HepG2 (cell line): ENCODE data around the gene RNASE4. TPM values are rescaled to one million over a fixed set of nuclear protein-coding genes. Genes with fewer than 3 reads are reported as not detected.

Experiments used
- CCDC6 ChIP-seq: sonication (generic); formaldehyde crosslinking; IDR thresholded peaks from 2 replicates; pipeline ENCODE4 v1.8.1; 2022; ENCODE audit warnings: mild to moderate bottlenecking, missing genetic modification reagents, moderate library complexity
- CENPT ChIP-seq: sonication (generic); formaldehyde crosslinking; IDR thresholded peaks from 2 replicates; pipeline ENCODE4 v1.8.0; 2022; ENCODE audit warnings: low read depth, mild to moderate bottlenecking, moderate library complexity, missing genetic modification reagents
- FOSL1 ChIP-seq: sonication (generic); formaldehyde crosslinking; IDR thresholded peaks from 2 replicates; pipeline ENCODE4 v1.9.0; 2021; ENCODE audit warnings: missing genetic modification reagents, borderline replicate concordance
- FOSL2 ChIP-seq: sonication (generic); formaldehyde crosslinking; IDR thresholded peaks from 2 replicates; pipeline ENCODE4 v1.4.0; 2020; ENCODE audit warnings: missing genetic modification reagents
- GTF3A ChIP-seq: sonication (generic); formaldehyde crosslinking; conservative IDR thresholded peaks from 2 replicates; pipeline ENCODE4 v1.4.0; 2020; ENCODE audit warnings: mild to moderate bottlenecking, missing genetic modification reagents
- KLF6 ChIP-seq: IDR thresholded peaks from 2 replicates; pipeline ENCODE4 v1.8.0; 2016; ENCODE audit warnings: missing biosample characterization, missing genetic modification reagents
- MEIS2 ChIP-seq: sonication (generic); formaldehyde crosslinking; IDR thresholded peaks from 2 replicates; pipeline ENCODE4 v1.9.0; 2021; ENCODE audit warnings: mild to moderate bottlenecking, missing genetic modification reagents
- NFATC3 ChIP-seq: sonication (generic); formaldehyde crosslinking; IDR thresholded peaks from 2 replicates; pipeline ENCODE4 v1.5.1; 2020; ENCODE audit warnings: mild to moderate bottlenecking, missing genetic modification reagents
- NFYC ChIP-seq: IDR thresholded peaks from 2 replicates; pipeline ENCODE4 v1.6.1; 2016; ENCODE audit warnings: missing genetic modification reagents, missing compliant biosample characterization
- RBFOX2 ChIP-seq: fragments of 200-400 bp; formaldehyde crosslinking; IDR thresholded peaks from 2 replicates; pipeline ENCODE4 v1.6.1; 2017; ENCODE audit warnings: low read depth, mild to moderate bottlenecking, low read length
- TAF15 ChIP-seq: fragments of 200-400 bp; formaldehyde crosslinking; IDR thresholded peaks from one replicate; pipeline ENCODE4 v1.6.1; 2018; ENCODE audit warnings: mild to moderate bottlenecking, low read depth, low read length; ENCODE audit not compliant: poor library complexity, severe bottlenecking
- TBX2 ChIP-seq: sonication (generic); formaldehyde crosslinking; IDR thresholded peaks from 2 replicates; pipeline ENCODE4 v1.5.0; 2020; ENCODE audit warnings: missing genetic modification reagents, mild to moderate bottlenecking, borderline replicate concordance
- THYN1 ChIP-seq: sonication (generic); formaldehyde crosslinking; IDR thresholded peaks from 2 replicates; pipeline ENCODE4 v1.8.1; 2023; ENCODE audit warnings: low read depth, mild to moderate bottlenecking, moderate library complexity, missing genetic modification reagents, borderline replicate concordance
- ZFP41 ChIP-seq: sonication (generic); formaldehyde crosslinking; IDR thresholded peaks from 2 replicates; pipeline ENCODE4 v1.4.0; 2020; ENCODE audit warnings: mild to moderate bottlenecking, missing genetic modification reagents, borderline replicate concordance
- ZMYM3 ChIP-seq: sonication (generic); formaldehyde crosslinking; IDR thresholded peaks from 2 replicates; pipeline ENCODE4 v1.5.1; 2020; ENCODE audit warnings: mild to moderate bottlenecking, missing genetic modification reagents
- ZNF205 ChIP-seq: IDR thresholded peaks from 2 replicates; pipeline ENCODE4 v1.6.1; 2018; ENCODE audit warnings: missing biosample characterization, missing genetic modification reagents
- ZNF274 ChIP-seq: sonication (generic); formaldehyde crosslinking; IDR thresholded peaks from 2 replicates; pipeline ENCODE4 v1.5.1; 2020; ENCODE audit warnings: mild to moderate bottlenecking, missing genetic modification reagents
- ZNF367 ChIP-seq: sonication (generic); formaldehyde crosslinking; IDR thresholded peaks from 2 replicates; pipeline ENCODE4 v1.4.0; 2020; ENCODE audit warnings: missing genetic modification reagents, borderline replicate concordance
- ZNF432 ChIP-seq: sonication (generic); formaldehyde crosslinking; IDR thresholded peaks from 2 replicates; pipeline ENCODE4 v1.5.0; 2020; ENCODE audit warnings: missing genetic modification reagents, mild to moderate bottlenecking, borderline replicate concordance
- ZNF44 ChIP-seq: sonication (generic); formaldehyde crosslinking; IDR thresholded peaks from 2 replicates; pipeline ENCODE4 v1.5.1; 2020; ENCODE audit warnings: mild to moderate bottlenecking, missing genetic modification reagents
- ZNF569 ChIP-seq: sonication (generic); formaldehyde crosslinking; IDR thresholded peaks from 2 replicates; pipeline ENCODE4 v1.5.0; 2020; ENCODE audit warnings: mild to moderate bottlenecking, missing genetic modification reagents, moderate library complexity, borderline replicate concordance
- ZNF605 ChIP-seq: sonication (generic); formaldehyde crosslinking; IDR thresholded peaks from 2 replicates; pipeline ENCODE4 v1.8.0; 2022; ENCODE audit warnings: mild to moderate bottlenecking, missing genetic modification reagents
- ZNF619 ChIP-seq: sonication (generic); formaldehyde crosslinking; IDR thresholded peaks from 2 replicates; pipeline ENCODE4 v1.4.0; 2020; ENCODE audit warnings: mild to moderate bottlenecking, missing genetic modification reagents
- polyA plus RNA-seq, 8 experiments: library from polyadenylated mRNA; depleted of rRNA in 3 of 8; stranded (reverse) in 7 of 8; unstranded in 1 of 8; fragments of >200 nt; fragmentation: Illumina TruSeq in 4 of 8; extraction: Trizol in 4 of 8; gene quantifications; 2 replicates each; pipeline versions ENCODE4 v1.2.1 to v1.2.3, GENCODE V29; 2011 to 2016; ENCODE audit warnings: low read depth in 4 of 8, missing spikeins in 1 of 8, mixed read lengths in 1 of 8; ENCODE audit not compliant: insufficient read depth in 1 of 8
- total RNA-seq, 5 experiments: library from RNA; depleted of rRNA; stranded (reverse); fragments of >200 nt; fragmentation: Illumina TruSeq; extraction: Trizol; gene quantifications; 2 replicates each; pipeline ENCODE4 v1.2.3, GENCODE V29; 2016; ENCODE audit warnings: low read depth in 1 of 5
- TF ChIP-seq, protein P1 (sequence below): sonication (generic); formaldehyde crosslinking; IDR thresholded peaks from 2 replicates; pipeline ENCODE4 v1.5.0; 2020; ENCODE audit warnings: mild to moderate bottlenecking, low read depth, missing genetic modification reagents, borderline replicate concordance
- TF ChIP-seq, protein P2 (sequence below): sonication (generic); formaldehyde crosslinking; IDR thresholded peaks from 2 replicates; pipeline ENCODE4 v1.5.0; 2020; ENCODE audit warnings: missing genetic modification reagents
- TF ChIP-seq, protein P3 (sequence below): IDR thresholded peaks from 2 replicates; pipeline ENCODE4 v1.6.1; 2016; ENCODE audit warnings: missing genetic modification reagents, missing compliant biosample characterization
- TF ChIP-seq, protein P4 (sequence below): sonication (generic); formaldehyde crosslinking; IDR thresholded peaks from 2 replicates; pipeline ENCODE4 v1.4.0; 2020; ENCODE audit warnings: low read depth, mild to moderate bottlenecking, missing genetic modification reagents
- TF ChIP-seq, protein P5 (sequence below): IDR thresholded peaks from 2 replicates; pipeline ENCODE4 v1.6.1; 2016; ENCODE audit warnings: missing compliant biosample characterization, missing genetic modification reagents, borderline replicate concordance

Gene RNASE4
- total and polyA plus RNA-seq, 2 of the 13 experiments (the other 11 are each of a cell fraction or from before 2014, with no cell fraction given) = 109 to 983 TPM

DNA sequence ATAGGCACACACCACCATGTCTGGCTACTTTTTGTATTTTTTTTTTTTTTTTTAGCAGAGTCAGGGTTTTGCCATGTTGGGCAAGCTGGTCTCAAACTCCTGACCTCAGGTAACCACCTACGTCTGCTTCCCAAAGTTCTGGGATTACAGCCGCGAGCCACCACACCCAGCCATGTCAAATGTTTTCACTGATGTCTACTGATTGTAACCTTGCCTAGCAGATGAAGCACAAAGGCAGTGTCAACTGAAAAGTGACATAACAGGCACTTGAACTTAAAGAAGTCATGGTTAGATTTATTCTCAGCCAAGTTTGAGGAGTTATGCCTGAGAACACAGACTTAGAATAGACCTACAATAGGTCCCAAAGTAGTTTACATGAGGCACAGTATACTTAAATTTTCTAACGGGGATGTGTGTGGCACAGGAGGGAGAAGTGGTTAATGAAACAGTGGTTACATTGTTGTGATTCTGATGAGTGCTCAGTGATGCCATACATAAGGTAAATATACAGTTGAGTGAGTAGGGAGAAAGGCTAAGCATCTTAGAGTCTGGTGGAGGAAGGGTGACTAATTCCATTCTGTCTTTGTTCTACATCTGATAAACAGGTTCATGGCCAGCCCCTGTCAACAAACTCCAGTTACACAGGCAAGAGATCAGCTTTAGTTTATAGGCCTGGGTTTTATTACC lies 12.6 kb upstream of the RNASE4 start (continued):
- TF ChIP-seq NFATC3 (no peak), TBX2 (peak; percentile 69; the same call in 1 of the 2 replicates), ZMYM3 (CRISPR knock-in tag) (no peak; the same call in 1 of the 2 replicates), ZNF619 (CRISPR knock-in tag) (no peak), ZNF432 (CRISPR knock-in tag) (no peak), ZNF569 (no peak), CENPT (no peak), ZNF205 (peak; percentile 72; the same call in 1 of the 2 replicates), MEIS2 (CRISPR knock-in tag) (no peak), THYN1 (no peak), ZFP41 (CRISPR knock-in tag) (no peak), TAF15 (no peak), ZNF367 (CRISPR knock-in tag) (no peak), NFYC (no peak), ZNF274 (CRISPR knock-in tag) (no peak), RBFOX2 (no peak), FOSL1 (CRISPR knock-in tag) (peak; percentile 73; the same call in 1 of the 2 replicates), CCDC6 (CRISPR knock-in tag) (no peak), FOSL2 (CRISPR knock-in tag) (peak; percentile 95), GTF3A (CRISPR knock-in tag) (no peak), KLF6 (CRISPR knock-in tag) (peak; percentile 67; the same call in 1 of the 2 replicates), ZNF44 (CRISPR knock-in tag) (no peak), ZNF605 (CRISPR knock-in tag) (no peak)
- TF ChIP-seq, protein P1, sequence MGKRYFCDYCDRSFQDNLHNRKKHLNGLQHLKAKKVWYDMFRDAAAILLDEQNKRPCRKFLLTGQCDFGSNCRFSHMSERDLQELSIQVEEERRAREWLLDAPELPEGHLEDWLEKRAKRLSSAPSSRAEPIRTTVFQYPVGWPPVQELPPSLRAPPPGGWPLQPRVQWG (CRISPR knock-in tag) = no peak
- TF ChIP-seq, protein P2, sequence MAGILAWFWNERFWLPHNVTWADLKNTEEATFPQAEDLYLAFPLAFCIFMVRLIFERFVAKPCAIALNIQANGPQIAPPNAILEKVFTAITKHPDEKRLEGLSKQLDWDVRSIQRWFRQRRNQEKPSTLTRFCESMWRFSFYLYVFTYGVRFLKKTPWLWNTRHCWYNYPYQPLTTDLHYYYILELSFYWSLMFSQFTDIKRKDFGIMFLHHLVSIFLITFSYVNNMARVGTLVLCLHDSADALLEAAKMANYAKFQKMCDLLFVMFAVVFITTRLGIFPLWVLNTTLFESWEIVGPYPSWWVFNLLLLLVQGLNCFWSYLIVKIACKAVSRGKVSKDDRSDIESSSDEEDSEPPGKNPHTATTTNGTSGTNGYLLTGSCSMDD (CRISPR knock-in tag) = no peak
- TF ChIP-seq, protein P3, sequence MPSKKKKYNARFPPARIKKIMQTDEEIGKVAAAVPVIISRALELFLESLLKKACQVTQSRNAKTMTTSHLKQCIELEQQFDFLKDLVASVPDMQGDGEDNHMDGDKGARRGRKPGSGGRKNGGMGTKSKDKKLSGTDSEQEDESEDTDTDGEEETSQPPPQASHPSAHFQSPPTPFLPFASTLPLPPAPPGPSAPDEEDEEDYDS (CRISPR knock-in tag) = no peak; the same call in 1 of the 2 replicates
- TF ChIP-seq, protein P4, sequence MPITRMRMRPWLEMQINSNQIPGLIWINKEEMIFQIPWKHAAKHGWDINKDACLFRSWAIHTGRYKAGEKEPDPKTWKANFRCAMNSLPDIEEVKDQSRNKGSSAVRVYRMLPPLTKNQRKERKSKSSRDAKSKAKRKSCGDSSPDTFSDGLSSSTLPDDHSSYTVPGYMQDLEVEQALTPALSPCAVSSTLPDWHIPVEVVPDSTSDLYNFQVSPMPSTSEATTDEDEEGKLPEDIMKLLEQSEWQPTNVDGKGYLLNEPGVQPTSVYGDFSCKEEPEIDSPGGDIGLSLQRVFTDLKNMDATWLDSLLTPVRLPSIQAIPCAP (CRISPR knock-in tag) = no peak
- TF ChIP-seq, protein P5, sequence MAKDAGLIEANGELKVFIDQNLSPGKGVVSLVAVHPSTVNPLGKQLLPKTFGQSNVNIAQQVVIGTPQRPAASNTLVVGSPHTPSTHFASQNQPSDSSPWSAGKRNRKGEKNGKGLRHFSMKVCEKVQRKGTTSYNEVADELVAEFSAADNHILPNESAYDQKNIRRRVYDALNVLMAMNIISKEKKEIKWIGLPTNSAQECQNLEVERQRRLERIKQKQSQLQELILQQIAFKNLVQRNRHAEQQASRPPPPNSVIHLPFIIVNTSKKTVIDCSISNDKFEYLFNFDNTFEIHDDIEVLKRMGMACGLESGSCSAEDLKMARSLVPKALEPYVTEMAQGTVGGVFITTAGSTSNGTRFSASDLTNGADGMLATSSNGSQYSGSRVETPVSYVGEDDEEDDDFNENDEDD = no peak
